ENCODE measurements around the gene MYBPC2. TPM values are rescaled to one million over a fixed set of nuclear protein-coding genes. Genes with fewer than 3 reads are reported as not detected.

The MYBPC2 gene
- total RNA-seq, 4 donors from 2014 or later, result not detected

GRCh38 chr19:50485284-50485955 is 52.7 kb downstream of the MYBPC2 start:
- H3K9me3 ChIP-seq, result no peaks in the 10 kb centered on the region
- 84 to 86% methylated on average over 5 to 7 of the region's 10 CpGs for WGBS, 2 donors (ENCODE audit: low coverage in 1 of 2)
- peaks cover 41% of the 10 kb centered on the region for H3K27me3 ChIP-seq
- H3K36me3 ChIP-seq, result peaks cover 0 to 55% of the 10 kb centered on the region in 2 donors
- TF ChIP-seq POLR2A (IDR thresholded peaks at IDR 0.05) (no peak), POLR2AphosphoS5 (IDR thresholded peaks at IDR 0.05) (no peak), CTCF (IDR thresholded peaks at IDR 0.05) (no peak), EP300 (IDR thresholded peaks at IDR 0.05) (no peak)
- no peak for ATAC-seq
- no peak overlapping the region for H3K4me3 ChIP-seq
- no peaks in the 10 kb centered on the region for H3K4me1 ChIP-seq
- H3K27ac ChIP-seq, result no peak overlapping the region

GRCh38 chr19:50486823-50487515 is 54.3 kb downstream of the MYBPC2 start:
- TF ChIP-seq EP300 (IDR thresholded peaks at IDR 0.05), result no peak
- no peak for TF ChIP-seq POLR2A (IDR thresholded peaks at IDR 0.05)
- TF ChIP-seq CTCF (IDR thresholded peaks at IDR 0.05), result peak in 1 of 4 experiments; percentile 36
- Histone ChIP-seq H3K27me3 (peaks cover 51% of the 10 kb centered on the region), H3K27ac (no peak overlapping the region), H3K4me1 (no peaks in the 10 kb centered on the region), H3K36me3 (peaks cover 0 to 41% of the 10 kb centered on the region in 2 donors), H3K9me3 (no peaks in the 10 kb centered on the region), H3K4me3 (no peak overlapping the region)
- no peak for ATAC-seq
- 51 to 52% methylated on average over 8 to 9 of the region's 18 CpGs for WGBS, 2 donors (ENCODE audit: low coverage in 1 of 2)

GRCh38 chr19:50488389-50489194 is 55.9 kb downstream of the MYBPC2 start:
- Histone ChIP-seq H3K36me3 (peaks cover 0 to 25% of the 10 kb centered on the region in 2 donors), H3K27me3 (peaks cover 51% of the 10 kb centered on the region), H3K4me3 (no peak overlapping the region), H3K27ac (no peak overlapping the region), H3K9me3 (no peaks in the 10 kb centered on the region), H3K4me1 (no peaks in the 10 kb centered on the region)
- no peak for TF ChIP-seq EP300 (IDR thresholded peaks at IDR 0.05)
- no peak for TF ChIP-seq POLR2AphosphoS5 (IDR thresholded peaks at IDR 0.05)
- TF ChIP-seq POLR2A (IDR thresholded peaks at IDR 0.05), result no peak
- no peak for TF ChIP-seq CTCF (IDR thresholded peaks at IDR 0.05)
- ATAC-seq, result no peak
- WGBS, 2 donors (ENCODE audit: low coverage in 1 of 2), result 13 to 29% methylated on average over 11 to 13 of the region's 13 CpGs

GRCh38 chr19:50489461-50490011 is 56.8 kb downstream of the MYBPC2 start:
- Histone ChIP-seq H3K36me3 (peaks cover 0 to 16% of the 10 kb centered on the region in 2 donors), H3K27me3 (peaks cover 51% of the 10 kb centered on the region), H3K4me3 (no peak overlapping the region), H3K27ac (no peak overlapping the region), H3K9me3 (no peaks in the 10 kb centered on the region), H3K4me1 (no peaks in the 10 kb centered on the region)
- 21 to 28% methylated on average over 16 to 17 of the region's 24 CpGs for WGBS, 2 donors (ENCODE audit: low coverage in 1 of 2)
- no peak for ATAC-seq
- TF ChIP-seq CTCF (IDR thresholded peaks at IDR 0.05) (no peak), EP300 (IDR thresholded peaks at IDR 0.05) (no peak), POLR2A (IDR thresholded peaks at IDR 0.05) (no peak), POLR2AphosphoS5 (IDR thresholded peaks at IDR 0.05) (no peak)

Measured in gastroesophageal sphincter (tissue), 4 donors.